ENCODE measurements around the gene CCDC6.

Gene CCDC6

DNA sequence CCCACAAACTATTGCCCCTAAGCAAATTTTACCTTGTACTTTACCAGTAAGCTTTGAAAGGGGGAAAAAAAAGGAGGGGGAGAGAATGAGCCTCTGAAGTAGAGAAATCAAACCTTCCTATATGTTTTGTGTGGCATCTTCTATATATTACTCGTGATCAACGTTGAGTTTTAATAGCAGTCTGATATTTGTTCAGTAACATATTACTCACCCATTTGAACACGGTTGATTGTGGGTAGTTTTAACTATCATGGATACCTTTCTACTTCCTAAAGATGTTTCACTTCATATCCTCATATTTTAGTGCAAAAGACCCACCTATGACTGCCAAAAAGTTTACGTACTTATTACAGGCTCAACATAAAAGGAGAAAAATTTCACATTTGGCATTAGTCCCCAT, 54.5 kb downstream of the CCDC6 start:
- no peak for DNase-seq (ENCODE audit: low read depth)

DNA sequence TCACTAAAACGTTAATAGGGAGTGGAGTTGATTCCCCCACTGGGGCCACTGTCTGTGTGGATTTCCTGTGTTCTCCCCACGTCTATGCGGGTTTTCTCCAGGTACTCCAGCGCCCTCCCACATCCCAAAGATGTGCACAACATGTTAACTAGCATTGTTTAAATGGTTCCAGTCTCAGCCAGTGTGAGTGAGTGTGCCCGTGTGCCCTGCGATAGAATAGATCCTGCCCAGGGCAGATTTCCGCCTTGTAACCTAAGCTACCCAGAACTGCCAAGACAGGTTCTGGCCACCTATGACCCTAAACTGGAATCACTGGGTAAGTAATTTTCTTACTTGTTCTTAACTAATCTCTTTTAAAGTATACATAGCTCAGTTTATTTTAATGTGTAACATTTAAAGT, 58.5 kb downstream of the CCDC6 start:
- no peak for DNase-seq (ENCODE audit: low read depth)

DNA sequence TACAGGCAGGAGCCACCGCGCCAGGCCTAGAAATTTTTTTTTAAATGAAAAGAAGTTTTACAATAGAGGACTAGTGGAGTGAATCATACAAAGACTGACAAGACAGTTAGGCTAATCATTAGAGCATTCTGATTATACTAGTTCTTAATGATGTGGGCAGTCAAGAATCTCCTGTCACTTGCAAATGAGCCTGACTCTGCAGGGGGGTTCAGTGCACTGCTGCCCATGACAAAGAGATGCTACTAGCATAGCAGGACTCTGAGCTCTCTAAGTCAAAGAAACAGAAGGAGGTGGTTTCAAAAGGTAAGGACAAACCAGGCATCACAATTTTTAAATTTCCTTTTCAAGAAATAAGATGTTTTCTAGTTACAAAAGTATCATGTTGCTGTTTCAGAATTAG, 59.0 kb downstream of the CCDC6 start:
- DNase-seq (ENCODE audit: low read depth): no peak

DNA sequence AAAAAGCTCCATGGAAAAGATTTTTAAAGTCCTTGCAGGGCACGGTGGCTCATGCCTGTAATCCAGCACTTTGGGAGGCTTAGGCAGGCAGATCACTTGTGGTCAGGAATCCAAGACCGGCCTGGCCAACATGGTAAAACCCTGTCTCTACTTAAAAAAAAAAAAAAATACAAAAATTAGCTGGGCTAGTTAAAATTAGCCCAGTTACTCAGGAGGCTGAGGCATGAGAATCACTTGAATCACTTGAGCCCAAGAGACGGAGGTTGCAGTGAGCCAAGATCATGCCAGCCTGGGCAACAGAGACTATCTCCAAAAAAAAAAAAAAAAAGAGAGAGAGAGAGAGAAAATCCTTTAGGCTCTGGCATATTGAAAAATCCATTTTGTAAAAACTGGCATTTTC, 61.9 kb downstream of the CCDC6 start:
- no peak for DNase-seq (ENCODE audit: low read depth)

DNA sequence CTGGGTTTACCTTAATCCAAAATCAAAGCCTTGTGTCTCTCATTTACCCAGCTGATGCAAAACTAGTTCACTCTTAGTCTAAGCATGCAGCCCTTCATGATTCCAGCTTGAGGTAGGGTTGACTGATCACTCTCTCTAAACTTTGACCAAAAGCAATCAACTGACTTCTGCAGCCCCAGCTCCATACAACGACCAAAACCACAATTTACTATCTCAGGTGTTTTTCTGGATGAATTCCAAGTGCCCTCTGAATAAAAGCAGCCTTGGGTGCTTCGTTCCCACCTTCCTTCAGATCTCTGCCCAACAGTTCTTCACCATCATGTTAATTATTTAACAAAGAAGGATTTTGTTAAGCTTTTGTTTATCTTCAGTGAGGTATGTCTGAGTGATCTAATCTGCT, 62.6 kb downstream of the CCDC6 start:
- DNase-seq (ENCODE audit: low read depth): no peak

DNA sequence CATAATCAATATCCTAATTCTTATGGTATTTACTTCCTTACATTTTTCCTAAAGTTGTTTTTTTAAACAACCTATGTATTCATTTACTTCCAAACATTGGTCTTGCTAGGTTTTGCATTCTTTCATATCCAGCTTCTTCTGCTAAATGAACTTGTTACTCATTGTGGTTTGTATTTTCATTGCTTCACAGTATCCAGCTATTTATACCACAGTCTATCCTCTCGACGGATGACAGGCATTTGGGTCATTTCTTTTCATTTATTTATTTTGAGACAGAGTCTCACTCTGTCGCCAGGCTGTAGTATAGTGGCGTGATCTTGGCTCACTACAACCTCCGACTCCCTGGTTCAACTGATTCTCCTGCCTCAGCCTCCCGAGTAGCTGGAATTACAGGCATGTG, 66.8 kb downstream of the CCDC6 start:
- DNase-seq (ENCODE audit: low read depth): no peak

DNA sequence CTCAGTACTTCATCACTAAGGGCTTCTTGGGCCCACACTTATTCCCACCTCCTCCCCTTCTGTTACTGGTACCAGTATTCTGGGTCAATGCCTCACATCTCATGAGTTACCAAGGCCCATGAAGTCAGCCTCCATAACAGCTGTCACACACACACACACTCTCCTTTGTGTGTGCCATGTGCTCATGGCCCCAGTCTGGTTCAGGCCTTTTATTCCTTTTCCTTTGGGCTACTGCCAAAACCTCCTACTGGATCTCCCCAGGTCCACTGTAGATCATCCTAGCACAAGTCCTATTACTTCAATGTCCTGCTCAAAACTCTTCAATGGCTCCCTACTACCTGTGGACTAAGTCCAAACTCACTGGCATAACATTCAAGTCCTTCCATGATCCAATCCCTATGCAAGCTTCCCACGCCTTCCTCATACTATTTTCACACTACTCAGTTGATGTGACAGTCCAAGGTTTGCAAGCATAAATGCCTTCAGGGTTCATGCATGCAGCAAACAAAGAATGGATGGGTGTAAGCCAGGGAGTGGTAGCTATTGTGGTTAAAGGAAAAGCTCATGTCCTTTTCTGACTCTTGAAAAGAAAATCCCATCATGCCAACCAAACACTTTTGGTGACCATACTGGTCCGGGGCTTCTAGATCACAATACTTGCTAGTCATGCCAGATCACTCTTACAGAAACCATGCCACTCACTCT, 68.1 kb downstream of the CCDC6 start:
- no peak for DNase-seq (ENCODE audit: low read depth)

DNA sequence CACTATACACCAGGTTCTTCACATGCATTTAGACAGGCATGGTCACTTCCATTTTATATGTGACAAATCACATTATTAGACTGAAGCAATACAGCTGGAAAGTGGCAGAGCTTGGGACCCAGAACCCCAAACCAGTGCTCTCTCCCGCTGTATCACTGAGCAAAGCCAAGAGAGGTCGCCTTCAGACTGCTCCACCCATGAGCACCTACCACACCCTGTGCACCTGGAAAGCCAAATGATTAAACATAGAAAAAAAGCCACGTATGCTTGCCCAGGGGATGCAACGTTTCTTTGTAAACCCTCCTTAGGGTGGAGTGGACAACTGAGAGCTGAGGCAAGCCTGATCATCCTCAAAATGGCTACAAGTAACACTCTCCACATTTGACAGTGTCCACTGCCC, 72.5 kb downstream of the CCDC6 start:
- DNase-seq (ENCODE audit: low read depth): no peak

DNA sequence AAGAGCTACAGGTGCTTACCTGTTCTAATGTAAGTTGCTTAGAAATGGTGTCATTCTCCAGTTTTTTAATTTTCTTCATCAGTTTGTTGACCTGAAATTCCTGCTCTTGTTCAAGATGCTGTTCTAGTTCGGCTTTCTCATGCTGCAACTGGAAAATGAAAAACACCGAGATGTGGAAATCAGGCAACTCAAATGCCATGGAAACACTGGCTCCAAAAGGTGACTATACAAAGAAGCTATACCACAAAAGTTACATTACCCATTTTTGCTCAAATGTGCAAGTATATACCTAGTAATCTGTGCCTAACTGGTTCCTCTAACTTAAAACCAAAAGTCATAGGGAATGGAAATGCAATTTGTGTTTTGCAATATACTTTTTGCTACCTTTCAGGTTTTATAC, 73.8 kb downstream of the CCDC6 start:
- no peak for DNase-seq (ENCODE audit: low read depth)

DNA sequence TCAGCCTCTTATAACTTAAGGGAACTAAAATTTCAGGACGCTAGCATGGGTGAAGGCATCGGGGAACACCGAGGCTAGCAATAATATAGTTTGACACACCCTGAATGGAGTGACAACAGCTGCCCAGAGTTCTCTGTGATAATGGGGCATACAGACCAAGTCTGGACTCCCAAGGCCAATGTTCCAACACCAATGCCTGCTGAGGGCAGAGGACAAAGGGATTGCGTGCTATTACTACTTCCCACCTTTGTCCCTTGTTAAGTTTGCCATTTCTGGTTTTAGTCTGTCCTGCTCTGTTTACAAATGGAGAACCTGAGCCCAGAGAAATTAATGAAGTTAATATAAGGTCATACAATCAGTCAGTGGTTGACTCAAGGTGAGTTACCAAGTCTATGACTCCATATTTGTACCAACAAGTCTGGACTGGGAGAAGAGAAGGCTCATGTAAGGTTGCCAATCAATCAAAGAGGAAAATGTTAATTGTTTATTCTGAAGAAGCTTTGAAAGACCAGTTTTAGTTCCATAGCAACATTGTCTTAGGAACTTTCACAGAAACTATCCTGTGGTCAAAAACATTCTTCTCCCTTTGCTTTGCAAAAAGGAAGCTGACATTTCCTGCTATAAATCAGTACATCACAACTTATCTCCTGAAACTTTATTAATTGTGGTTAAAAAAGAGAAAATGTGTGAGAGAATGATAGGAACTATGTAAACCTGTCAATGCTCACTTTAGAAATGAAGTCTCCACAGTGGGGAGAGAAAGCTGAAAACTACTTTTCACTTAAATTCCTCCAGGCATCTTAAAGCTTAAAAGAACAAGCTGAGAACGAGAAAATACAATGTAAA, 74.5 kb downstream of the CCDC6 start:
- DNase-seq (ENCODE audit: low read depth): no peak

DNA sequence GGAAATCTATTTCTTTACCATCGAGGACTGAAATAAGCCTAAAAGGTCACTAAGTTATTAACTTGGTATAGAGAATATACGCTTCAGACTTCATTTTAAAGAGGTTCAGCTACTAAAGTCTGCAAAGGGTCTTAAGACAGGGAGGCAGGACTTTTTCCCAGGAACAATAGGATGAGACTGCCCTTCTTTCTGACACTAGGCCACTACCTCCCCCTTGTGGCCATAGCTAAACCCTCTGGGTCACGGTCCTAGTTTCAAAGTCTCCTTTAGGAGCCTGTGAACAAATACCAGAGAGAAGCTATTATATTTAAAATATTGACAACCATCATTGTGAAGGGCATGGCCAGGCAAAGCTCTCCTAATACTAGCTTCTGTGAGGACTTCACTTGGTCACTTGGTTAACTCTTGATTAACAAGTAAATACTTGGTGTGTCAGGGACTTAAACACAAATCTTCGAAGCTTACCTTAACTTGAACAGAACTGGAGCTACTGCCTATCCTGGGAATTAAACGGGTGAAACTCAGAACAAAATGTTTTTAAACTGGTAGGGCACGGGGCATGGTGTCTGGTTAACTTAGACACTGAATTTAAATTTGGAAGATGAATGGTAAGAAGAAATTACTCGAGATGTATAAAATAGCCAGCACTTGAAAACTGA, 75.6 kb downstream of the CCDC6 start:
- no peak for DNase-seq (ENCODE audit: low read depth)

DNA sequence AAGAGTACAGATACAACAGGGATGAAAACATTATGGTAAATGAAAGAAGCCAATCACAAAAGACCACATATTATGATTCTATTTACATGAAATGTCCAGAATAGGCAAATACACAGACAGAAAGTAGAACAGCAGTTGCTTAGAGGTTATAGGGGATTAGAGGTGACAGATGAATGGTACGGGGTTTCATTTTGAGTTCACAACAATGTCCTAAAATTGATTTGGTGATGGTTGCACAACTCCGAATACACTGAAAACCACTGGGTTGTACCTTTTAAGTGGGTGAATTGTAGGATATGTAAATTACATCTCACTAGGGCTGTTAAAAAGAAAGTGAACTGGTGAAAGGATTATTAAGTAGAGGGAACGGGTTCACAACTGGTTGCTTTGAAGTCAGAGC, 76.8 kb downstream of the CCDC6 start:
- DNase-seq (ENCODE audit: low read depth): no peak

DNA sequence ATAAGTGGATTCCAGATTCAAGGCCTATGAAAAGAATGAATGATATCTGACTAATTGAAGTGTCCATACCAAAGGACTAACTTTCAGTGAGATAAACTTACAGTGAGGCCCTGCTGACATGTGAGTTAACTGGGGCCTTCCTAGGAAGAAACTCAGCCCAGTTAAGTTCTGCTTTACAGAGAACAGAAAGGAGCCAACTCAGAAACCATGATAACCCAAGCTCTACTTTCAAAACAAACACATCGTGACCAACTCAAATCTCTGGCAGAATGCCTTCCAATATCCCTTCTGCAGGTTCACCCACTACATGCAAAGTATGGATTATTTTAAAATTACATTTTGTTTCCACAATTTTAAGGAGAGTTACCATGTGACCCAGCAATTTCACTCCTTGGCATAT, 77.3 kb downstream of the CCDC6 start:
- no peak for DNase-seq (ENCODE audit: low read depth)

DNA sequence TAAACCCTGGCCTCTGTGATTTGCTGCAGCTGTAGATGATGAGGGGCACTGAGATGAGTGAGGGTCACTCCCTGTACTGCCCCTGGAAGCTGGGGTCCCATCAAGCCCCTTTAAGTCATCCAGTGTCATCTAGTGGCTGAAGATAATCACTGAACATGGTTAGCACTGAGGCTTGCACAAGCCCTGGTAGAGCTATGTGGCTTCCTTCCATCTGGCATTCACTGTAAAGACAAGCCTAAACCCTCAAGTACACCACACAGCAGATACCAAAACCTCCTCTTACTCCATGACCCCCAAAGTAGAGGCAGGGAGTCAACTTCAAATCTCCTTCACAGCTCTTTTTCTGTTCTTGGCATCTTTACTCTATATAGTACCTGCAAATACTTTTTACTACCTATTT, 80.4 kb downstream of the CCDC6 start:
- DNase-seq (ENCODE audit: low read depth): no peak

DNA sequence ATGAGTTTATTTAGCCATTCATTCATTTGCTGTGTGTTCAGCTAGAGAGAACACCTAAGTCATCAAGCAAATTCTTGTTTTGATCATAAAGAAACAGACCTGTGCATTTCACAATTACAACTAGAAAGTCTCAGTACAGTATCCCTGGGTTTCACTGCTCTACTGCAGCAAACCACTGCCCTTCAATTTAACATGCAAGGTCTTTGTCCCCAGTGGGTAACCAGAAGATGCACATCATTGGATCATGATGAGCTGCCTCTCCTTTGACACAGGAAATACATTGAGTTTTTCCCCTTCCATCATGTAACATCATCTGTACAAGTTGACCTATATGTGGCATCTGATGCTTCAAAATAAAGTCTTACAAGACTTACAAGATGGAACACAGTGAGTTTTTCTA, 82.6 kb downstream of the CCDC6 start:
- DNase-seq (ENCODE audit: low read depth): no peak

DNA sequence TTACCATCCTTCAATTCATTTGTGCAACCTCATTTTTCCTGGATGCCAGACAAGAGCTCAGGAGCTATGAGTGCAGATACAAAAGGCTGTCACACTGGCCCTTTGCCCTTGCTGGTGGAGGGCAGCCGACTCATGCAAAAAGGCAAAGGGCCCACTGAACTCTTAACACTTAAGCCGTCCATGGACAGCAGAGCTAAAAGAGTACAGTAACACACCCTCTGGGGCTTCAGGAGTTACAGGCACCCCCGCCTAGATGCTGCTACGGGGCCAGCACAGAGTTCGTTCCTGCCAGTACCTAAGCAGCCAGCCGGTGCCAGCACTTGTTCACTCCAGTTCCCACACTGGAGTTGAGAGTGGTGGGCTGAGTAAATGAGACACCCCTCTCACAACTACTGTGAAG, 83.2 kb downstream of the CCDC6 start:
- no peak for DNase-seq (ENCODE audit: low read depth)

DNA sequence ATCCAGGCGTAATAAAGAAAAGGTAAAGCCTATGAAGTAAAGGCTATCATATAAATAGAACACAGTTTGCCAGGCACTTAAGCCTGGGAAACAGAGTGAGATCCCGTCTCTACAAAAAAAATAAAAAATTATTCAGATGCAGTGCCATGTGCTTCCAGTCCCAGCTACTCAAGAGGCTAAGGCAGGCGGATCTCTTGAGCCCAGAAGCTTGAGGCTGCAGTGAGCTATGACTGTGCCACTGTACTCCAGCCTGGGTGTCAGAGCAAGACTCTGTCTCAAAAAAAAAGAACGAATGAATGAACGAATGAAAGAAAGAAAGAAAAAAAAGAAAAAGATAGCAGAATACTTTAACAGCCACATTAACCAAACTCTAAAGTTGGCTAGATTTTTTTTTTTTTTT, 85.9 kb downstream of the CCDC6 start:
- DNase-seq (ENCODE audit: low read depth): no peak

DNA sequence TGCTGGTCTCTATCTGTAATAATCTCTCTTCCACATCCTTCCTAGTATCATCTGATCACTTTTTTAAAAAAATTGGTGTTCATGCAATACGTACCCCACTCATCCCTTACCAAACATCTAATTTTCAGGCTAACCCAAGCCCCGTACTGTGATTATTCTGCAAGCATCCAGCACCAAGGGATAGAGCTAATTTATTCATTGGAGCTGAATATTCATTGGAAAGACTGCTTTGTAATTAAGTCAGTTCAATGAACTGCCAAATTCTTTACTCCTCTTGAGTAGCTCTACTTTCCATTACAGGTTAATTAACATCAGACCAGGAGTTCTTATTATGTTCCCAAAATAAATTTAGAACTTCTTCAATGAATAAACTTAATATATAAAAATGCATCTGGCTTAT, 86.7 kb downstream of the CCDC6 start:
- no peak for DNase-seq (ENCODE audit: low read depth)

DNA sequence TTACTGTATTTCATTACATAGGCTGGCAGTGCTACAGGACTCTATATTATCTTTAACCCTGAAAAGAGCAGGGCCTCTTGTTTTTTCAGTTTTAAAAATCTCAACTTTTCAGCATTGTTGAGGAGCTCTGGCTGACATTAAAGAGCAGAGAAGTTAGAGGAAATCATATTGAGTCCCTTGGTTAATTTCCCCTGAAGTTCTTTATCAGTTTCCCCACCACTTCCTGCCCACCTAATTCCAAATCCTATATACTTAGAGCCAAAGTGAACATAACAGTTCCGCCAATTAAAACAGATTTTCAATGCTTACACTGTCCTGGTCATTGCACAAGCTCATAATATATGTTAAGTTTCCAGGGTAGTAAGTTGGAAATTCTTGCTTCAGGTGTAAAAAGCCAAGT, 87.1 kb downstream of the CCDC6 start:
- DNase-seq (ENCODE audit: low read depth): no peak

DNA sequence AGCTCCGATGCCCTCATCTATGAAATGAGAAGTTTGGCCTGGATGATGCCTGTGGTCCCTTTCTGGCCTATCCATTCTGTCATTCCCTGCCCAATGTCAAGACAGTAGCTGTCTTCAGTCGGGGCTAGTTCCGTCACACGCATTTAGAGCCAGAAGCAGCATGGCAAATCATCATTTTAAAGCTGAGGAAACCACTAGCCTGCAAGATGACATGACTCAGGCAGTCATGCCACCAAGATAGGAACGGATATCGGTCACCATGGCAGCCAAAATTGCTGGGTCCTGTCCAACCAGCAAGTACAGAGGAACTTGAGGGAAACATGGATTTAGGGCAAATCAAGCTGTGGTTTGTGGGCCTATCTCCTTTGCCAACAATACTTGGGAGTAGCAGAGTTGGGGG, 88.6 kb downstream of the CCDC6 start:
- DNase-seq (ENCODE audit: low read depth): no peak

DNA sequence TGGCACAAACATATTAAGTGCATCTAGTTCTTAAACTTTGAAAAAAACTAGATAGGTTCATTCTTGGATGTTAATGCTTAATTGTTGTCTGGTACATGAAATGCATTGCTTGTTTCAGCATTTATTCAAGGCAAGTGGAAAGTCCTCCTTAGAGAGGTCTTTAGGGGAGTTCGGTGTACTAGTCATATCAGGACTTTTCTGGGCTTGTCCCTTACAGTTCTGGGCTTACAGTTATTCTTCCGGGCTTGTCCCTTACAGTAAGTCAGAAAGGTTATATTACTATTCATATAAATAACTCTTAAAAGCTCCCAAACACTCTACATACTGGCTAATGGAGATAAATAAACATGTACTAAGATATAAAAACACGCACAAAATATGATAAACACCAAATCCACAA, 91.5 kb downstream of the CCDC6 start:
- no peak for DNase-seq (ENCODE audit: low read depth)

DNA sequence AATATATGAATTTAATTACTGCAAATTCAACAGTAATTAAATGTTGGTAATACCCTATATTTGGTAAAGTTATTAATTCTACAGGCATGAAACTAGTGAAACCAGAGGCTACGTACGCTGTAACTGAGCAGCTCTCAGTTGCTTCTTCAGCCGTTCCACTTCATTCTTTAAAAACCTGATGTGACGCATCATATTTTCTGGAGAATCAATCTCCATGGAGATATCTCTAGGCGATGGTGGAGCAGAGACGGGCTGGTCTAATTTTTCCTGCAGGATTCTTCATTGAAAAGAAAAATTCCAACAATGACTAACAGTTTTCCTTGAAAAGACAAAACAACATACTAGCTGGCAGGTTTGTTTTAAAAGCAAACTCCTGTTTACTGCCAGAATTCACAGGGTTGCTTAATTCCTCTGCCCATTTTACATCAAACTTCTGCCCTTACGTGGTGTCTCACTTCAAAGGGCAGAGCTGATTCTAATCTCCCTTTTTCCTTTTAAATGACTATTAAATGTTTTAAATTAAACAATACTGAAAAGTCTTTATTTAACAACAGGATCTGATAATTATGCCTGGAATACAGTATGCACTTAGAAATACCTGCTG, 93.7 kb downstream of the CCDC6 start:
- DNase-seq (ENCODE audit: low read depth): no peak

DNA sequence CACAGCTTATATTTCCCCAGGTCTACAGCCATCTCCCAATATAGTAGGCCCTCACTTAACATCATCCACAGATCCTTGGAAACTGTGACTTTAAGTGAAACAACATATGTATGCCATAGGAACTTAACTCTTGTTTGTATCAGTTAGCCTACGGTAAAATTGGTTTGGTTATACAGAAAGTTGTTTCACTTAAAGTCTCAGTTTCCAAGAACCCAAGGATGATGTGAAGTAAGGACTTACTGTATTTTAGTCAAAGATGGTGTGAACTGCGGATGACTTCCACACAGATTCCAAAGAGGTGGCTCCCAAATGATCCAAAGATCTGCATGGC, 96.7 kb downstream of the CCDC6 start:
- DNase-seq (ENCODE audit: low read depth): no peak

All from HS-27A (cell line).